ENCODE measurements around the gene U2SURP.

Gene U2SURP

DNA sequence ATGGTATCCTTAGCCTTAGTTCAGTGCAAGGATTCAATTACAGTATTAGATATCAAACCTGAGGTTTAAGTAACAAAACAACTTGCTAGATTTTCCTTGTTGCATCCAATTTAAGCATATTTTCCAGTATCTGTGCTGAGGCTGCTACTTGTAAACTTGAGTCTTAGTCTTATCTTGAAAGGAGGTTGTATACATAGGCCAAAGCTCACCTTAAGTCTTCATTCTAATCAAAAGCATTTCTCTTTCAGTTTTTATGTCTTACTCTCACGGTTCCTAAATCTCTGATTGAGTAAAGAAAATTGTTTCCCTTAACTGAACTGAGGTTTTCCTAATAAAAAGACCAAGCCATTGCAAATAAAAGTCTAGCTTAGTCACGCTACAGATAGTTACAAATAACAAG is 52.6 kb downstream of the U2SURP start:
- no peaks in the 10 kb centered on the region for H3K27me3 ChIP-seq
- H3K9me3 ChIP-seq = no peaks in the 10 kb centered on the region
- H3K36me3 ChIP-seq = peaks cover 65% of the 10 kb centered on the region
- H3K4me1 ChIP-seq (ENCODE audit: control insufficient read depth in 1 of 2, insufficient read depth in 1 of 2, low read depth in 1 of 2, low read length in 1 of 2) = no peaks in the 10 kb centered on the region
- TF ChIP-seq, protein P1, sequence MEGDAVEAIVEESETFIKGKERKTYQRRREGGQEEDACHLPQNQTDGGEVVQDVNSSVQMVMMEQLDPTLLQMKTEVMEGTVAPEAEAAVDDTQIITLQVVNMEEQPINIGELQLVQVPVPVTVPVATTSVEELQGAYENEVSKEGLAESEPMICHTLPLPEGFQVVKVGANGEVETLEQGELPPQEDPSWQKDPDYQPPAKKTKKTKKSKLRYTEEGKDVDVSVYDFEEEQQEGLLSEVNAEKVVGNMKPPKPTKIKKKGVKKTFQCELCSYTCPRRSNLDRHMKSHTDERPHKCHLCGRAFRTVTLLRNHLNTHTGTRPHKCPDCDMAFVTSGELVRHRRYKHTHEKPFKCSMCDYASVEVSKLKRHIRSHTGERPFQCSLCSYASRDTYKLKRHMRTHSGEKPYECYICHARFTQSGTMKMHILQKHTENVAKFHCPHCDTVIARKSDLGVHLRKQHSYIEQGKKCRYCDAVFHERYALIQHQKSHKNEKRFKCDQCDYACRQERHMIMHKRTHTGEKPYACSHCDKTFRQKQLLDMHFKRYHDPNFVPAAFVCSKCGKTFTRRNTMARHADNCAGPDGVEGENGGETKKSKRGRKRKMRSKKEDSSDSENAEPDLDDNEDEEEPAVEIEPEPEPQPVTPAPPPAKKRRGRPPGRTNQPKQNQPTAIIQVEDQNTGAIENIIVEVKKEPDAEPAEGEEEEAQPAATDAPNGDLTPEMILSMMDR (IDR thresholded peaks at IDR 0.05) = no peak
- H3K27ac ChIP-seq = no peak overlapping the region
- no peak overlapping the region for H3K4me3 ChIP-seq (ENCODE audit: low read depth in 1 of 2, low read length in 1 of 2)

DNA sequence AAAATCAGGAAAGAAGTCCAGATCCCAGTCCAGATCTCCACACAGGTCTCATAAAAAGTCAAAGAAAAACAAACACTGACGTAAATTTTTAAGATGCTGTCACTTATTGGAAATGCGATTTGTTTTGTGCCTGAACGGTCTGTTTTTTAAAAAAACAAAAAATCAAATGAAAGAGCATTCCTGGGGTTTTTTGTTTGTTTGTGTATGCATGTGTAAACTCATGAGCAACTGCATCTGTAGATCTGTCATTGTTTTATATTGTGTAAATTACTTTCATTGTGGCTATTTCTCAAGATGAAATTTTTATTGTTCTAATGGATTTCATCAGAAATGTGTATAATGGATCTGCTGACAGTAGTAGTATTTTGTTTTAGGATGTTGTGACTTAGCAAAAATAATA is 55.0 kb downstream of the U2SURP start:
- Histone ChIP-seq H3K27me3 (no peaks in the 10 kb centered on the region), H3K4me3 (ENCODE audit: low read depth in 1 of 2, low read length in 1 of 2) (no peak overlapping the region), H3K36me3 (peaks cover 50% of the 10 kb centered on the region), H3K27ac (no peak overlapping the region), H3K9me3 (no peaks in the 10 kb centered on the region), H3K4me1 (ENCODE audit: control insufficient read depth in 1 of 2, insufficient read depth in 1 of 2, low read depth in 1 of 2, low read length in 1 of 2) (peaks cover 6 to 11% of the 10 kb centered on the region in 2 experiments)
- TF ChIP-seq, protein P1 (IDR thresholded peaks at IDR 0.05) = no peak

GRCh38 chr3:143060906-143061305 is 59.5 kb downstream of the U2SURP start:
- peaks cover 6 to 12% of the 10 kb centered on the region in 2 experiments for H3K4me1 ChIP-seq (ENCODE audit: control insufficient read depth in 1 of 2, insufficient read depth in 1 of 2, low read depth in 1 of 2, low read length in 1 of 2)
- peak overlapping the region; percentile 61 for H3K27ac ChIP-seq
- H3K27me3 ChIP-seq = no peaks in the 10 kb centered on the region
- H3K36me3 ChIP-seq = peaks cover 11% of the 10 kb centered on the region
- TF ChIP-seq, protein P1 (IDR thresholded peaks at IDR 0.05) = no peak
- H3K4me3 ChIP-seq (ENCODE audit: low read depth in 1 of 2, low read length in 1 of 2) = no peak overlapping the region
- no peaks in the 10 kb centered on the region for H3K9me3 ChIP-seq

- no peaks in the 10 kb centered on the region for H3K36me3 ChIP-seq
- H3K27me3 ChIP-seq = no peaks in the 10 kb centered on the region
- H3K9me3 ChIP-seq = no peaks in the 10 kb centered on the region
- H3K4me3 ChIP-seq (ENCODE audit: low read depth in 1 of 2, low read length in 1 of 2) = no peak overlapping the region
- H3K4me1 ChIP-seq (ENCODE audit: control insufficient read depth in 1 of 2, insufficient read depth in 1 of 2, low read depth in 1 of 2, low read length in 1 of 2) = peaks cover 6 to 12% of the 10 kb centered on the region in 2 experiments
- no peak overlapping the region for H3K27ac ChIP-seq
- TF ChIP-seq, protein P1 (IDR thresholded peaks at IDR 0.05) = no peak
These were observed 61.6 kb downstream of the U2SURP start for GRCh38 chr3:143063018-143063417.

DNA sequence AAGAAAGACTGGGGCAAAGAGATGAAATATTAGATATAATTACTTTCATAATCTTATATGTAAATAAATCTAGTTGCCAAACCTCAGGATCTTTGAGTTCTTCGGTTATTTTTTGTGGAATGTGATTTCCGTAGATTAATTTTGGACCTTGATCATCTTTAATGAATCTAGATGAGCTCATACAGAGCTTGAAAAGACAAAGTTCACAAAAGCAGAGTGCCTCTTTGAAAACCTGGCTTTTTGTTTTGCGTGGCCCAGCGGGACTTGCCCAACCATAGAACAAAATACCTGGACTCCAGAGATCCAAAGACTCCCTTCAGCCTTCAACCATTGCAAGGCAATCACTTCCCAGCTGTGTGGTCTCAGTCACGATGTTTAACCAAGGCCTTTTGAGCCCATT is 63.4 kb downstream of the U2SURP start:
- H3K4me1 ChIP-seq (ENCODE audit: control insufficient read depth in 1 of 2, insufficient read depth in 1 of 2, low read depth in 1 of 2, low read length in 1 of 2) = peaks cover 6 to 12% of the 10 kb centered on the region in 2 experiments
- no peaks in the 10 kb centered on the region for H3K27me3 ChIP-seq
- H3K9me3 ChIP-seq = no peaks in the 10 kb centered on the region
- no peak overlapping the region for H3K4me3 ChIP-seq (ENCODE audit: low read depth in 1 of 2, low read length in 1 of 2)
- TF ChIP-seq, protein P1 (IDR thresholded peaks at IDR 0.05) = no peak
- H3K36me3 ChIP-seq = no peaks in the 10 kb centered on the region
- no peak overlapping the region for H3K27ac ChIP-seq

DNA sequence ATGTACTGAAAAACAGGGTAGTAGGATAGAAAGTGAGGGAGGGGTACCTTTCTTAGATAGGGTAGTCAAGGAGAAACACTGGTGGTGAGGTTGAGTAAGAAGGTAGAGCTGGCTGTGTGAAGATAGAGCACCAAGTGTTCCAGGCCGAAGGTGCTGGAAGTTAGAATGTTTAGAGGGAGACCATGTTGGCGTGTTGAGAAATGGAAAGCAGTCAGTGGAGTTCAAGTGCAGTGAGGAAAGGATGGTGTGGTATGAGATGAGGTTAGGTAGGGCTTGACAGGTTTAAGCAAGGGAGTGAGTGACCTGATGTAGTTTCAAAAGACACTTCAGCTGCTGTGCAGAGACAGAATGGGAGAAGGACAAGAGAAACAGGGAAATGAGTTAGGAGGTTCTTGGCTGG is 64.0 kb downstream of the U2SURP start:
- no peak overlapping the region for H3K4me3 ChIP-seq (ENCODE audit: low read depth in 1 of 2, low read length in 1 of 2)
- no peaks in the 10 kb centered on the region for H3K9me3 ChIP-seq
- no peaks in the 10 kb centered on the region for H3K36me3 ChIP-seq
- TF ChIP-seq, protein P1 (IDR thresholded peaks at IDR 0.05) = no peak
- H3K27ac ChIP-seq = no peak overlapping the region
- peaks cover 6 to 10% of the 10 kb centered on the region in 2 experiments for H3K4me1 ChIP-seq (ENCODE audit: control insufficient read depth in 1 of 2, insufficient read depth in 1 of 2, low read depth in 1 of 2, low read length in 1 of 2)
- no peaks in the 10 kb centered on the region for H3K27me3 ChIP-seq
